ENCODE data around the gene GP9. TPM values are rescaled to one million over a fixed set of nuclear protein-coding genes. Genes with fewer than 3 reads are reported as not detected.

Gene GP9
- total and polyA plus RNA-seq, 11 donors: not detected

- DNase-seq (no peak), ATAC-seq (peak in 1 of 4 donors; percentile 40)
- Histone ChIP-seq H3K4me1 (peaks cover 0 to 6% (median 0%) of the 10 kb centered on the region in 12 donors), H3K27ac (no peak overlapping the region), H3K36me3 (peaks cover 0 to 26% (median 0%) of the 10 kb centered on the region in 9 donors), H3K9me3 (no peaks in the 10 kb centered on the region), H3K4me3 (no peak overlapping the region), H3K27me3 (no peaks in the 10 kb centered on the region)
- TF ChIP-seq POLR2A (IDR thresholded peaks at IDR 0.05) (no peak), CTCF (IDR thresholded peaks at IDR 0.05) (no peak)
- WGBS, 4 donors: 50 to 88% (median 66%) methylated on average over 8 to 14 of the region's 14 CpGs
- intact Hi-C loops (cut with DNase I): loop anchor here in 1 of 10 donors (10.0 kb wide), 1 partner anchor 48 kb away; no protein-coding TSS in a partner anchor
Observed at GRCh38 chr3:129032716-129033115, 27.9 kb upstream of the GP9 start.

- DNase-seq (no peak), ATAC-seq (no peak)
- Histone ChIP-seq H3K4me1 (peaks cover 0 to 6% (median 0%) of the 10 kb centered on the region in 12 donors), H3K36me3 (peaks cover 0 to 26% (median 0%) of the 10 kb centered on the region in 9 donors), H3K27me3 (no peaks in the 10 kb centered on the region), H3K27ac (no peak overlapping the region), H3K4me3 (no peak overlapping the region), H3K9me3 (no peaks in the 10 kb centered on the region)
- intact Hi-C loops (cut with DNase I): loop anchor here in 1 of 10 donors (10.0 kb wide), 1 partner anchor 48 kb away; no protein-coding TSS in a partner anchor
- TF ChIP-seq POLR2A (IDR thresholded peaks at IDR 0.05): no peak
- 86 to 92% (median 88%) methylated on average over 7 of the region's 7 CpGs for WGBS, 4 donors
Observed at GRCh38 chr3:129033151-129033550, 27.4 kb upstream of the GP9 start.

- 75 to 89% (median 85%) methylated on average over 8 to 12 of the region's 12 CpGs for WGBS, 4 donors
- no peak for DNase-seq
Observed at GRCh38 chr3:129033633-129034321, 26.8 kb upstream of the GP9 start.

GRCh38 chr3:129034642-129035041 is 25.9 kb upstream of the GP9 start:
- H3K27me3 ChIP-seq: no peaks in the 10 kb centered on the region
- H3K9me3 ChIP-seq: no peaks in the 10 kb centered on the region
- H3K27ac ChIP-seq: no peak overlapping the region
- DNase-seq (no peak), ATAC-seq (no peak)
- intact Hi-C loops (cut with DNase I): loop anchor here in 2 of 10 donors (5.0 to 10.0 kb wide), 2 partner anchors 50 to 57 kb away; no protein-coding TSS in a partner anchor
- H3K4me3 ChIP-seq: no peak overlapping the region
- TF ChIP-seq CTCF (IDR thresholded peaks at IDR 0.05) (no peak), POLR2A (IDR thresholded peaks at IDR 0.05) (no peak)
- H3K4me1 ChIP-seq: peaks cover 0 to 6% (median 0%) of the 10 kb centered on the region in 12 donors
- 89 to 92% (median 91%) methylated on average over 6 of the region's 6 CpGs for WGBS, 4 donors
- peaks cover 0 to 30% (median 0%) of the 10 kb centered on the region in 9 donors for H3K36me3 ChIP-seq

More at GRCh38 chr3:129033633-129034321, 26.8 kb upstream of the GP9 start:
- Histone ChIP-seq H3K4me1 (peaks cover 0 to 6% (median 0%) of the 10 kb centered on the region in 12 donors), H3K27me3 (no peaks in the 10 kb centered on the region), H3K27ac (no peak overlapping the region), H3K4me3 (no peak overlapping the region), H3K36me3 (peaks cover 0 to 26% (median 0%) of the 10 kb centered on the region in 9 donors), H3K9me3 (no peaks in the 10 kb centered on the region)
- TF ChIP-seq POLR2A (IDR thresholded peaks at IDR 0.05): no peak
- TF ChIP-seq CTCF (IDR thresholded peaks at IDR 0.05): no peak
- peak in 2 of 4 donors; percentile 13 to 50 for ATAC-seq
- intact Hi-C loops (cut with DNase I): loop anchor here in 1 of 10 donors (10.0 kb wide), 1 partner anchor 49 kb away; no protein-coding TSS in a partner anchor

Data from heart left ventricle (tissue), 16 donors.